ENCODE data around the gene IMPA2. TPM values are rescaled to one million over a fixed set of nuclear protein-coding genes. Genes with fewer than 3 reads are reported as not detected.

The IMPA2 gene
- polyA plus RNA-seq, 1 experiment: 12.8 TPM

DNA sequence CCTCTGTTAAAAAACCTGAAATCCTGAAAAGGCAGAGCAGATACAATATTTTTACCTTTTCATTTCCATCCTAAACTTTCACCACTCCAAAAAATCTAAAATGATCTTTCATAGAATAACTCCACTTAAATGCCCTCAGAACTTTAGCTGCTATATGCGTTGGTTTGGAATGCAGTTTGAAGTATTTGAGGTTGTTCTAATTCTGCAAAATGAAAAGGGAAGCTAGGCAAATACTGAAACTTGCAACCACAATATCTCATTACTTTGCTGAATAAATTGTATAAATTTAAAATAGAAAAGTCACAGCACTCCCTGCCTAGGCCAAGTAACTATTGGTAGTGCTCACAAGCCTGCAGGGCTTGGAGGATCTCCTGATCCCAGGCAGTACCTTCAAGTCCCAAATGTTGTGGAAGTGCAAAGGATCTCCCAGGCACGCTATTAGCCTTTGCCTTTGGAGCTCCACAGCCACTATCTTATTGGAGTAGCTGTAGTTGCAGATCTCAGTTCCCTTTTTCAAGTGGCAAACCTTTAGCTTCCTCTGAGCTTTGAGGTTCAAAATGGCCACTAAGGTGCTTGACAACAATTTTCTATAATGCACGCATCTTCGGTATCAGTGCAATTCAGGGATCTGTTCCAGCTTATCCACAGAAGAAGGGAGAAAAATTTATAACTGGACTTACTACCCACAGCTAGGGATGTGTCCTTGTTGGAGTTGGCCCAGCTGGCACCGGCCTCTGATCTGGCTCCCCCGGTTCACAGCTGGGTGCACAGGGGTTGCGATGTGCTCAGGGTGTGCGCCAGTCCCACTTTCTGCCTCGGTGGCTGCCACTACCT lies 68.9 kb downstream of the IMPA2 start:
- ChIA-PET POLR2A (no interaction called here), CTCF (interaction anchor here (1.0 to 3.2 kb wide), 3 partner anchors 11 to 317 kb away, joined by 3 to 33 read pairs (median 4); no protein-coding TSS in a partner anchor)
- no peaks in the 10 kb centered on the region for H3K27me3 ChIP-seq (ENCODE audit: control insufficient read depth, insufficient read depth, low read length)
- no peaks in the 10 kb centered on the region; the same call in 1 of the 2 replicates for H3K9me3 ChIP-seq (ENCODE audit: control insufficient read depth, insufficient read depth, low read length)
- DNase-seq (ENCODE audit: low read depth, low spot score): no peak
- TF ChIP-seq, protein P1, sequence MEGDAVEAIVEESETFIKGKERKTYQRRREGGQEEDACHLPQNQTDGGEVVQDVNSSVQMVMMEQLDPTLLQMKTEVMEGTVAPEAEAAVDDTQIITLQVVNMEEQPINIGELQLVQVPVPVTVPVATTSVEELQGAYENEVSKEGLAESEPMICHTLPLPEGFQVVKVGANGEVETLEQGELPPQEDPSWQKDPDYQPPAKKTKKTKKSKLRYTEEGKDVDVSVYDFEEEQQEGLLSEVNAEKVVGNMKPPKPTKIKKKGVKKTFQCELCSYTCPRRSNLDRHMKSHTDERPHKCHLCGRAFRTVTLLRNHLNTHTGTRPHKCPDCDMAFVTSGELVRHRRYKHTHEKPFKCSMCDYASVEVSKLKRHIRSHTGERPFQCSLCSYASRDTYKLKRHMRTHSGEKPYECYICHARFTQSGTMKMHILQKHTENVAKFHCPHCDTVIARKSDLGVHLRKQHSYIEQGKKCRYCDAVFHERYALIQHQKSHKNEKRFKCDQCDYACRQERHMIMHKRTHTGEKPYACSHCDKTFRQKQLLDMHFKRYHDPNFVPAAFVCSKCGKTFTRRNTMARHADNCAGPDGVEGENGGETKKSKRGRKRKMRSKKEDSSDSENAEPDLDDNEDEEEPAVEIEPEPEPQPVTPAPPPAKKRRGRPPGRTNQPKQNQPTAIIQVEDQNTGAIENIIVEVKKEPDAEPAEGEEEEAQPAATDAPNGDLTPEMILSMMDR (IDR thresholded peaks at IDR 0.05; ENCODE audit: low read depth, low read length): no peak
- no peak overlapping the region for H3K4me3 ChIP-seq (ENCODE audit: low read depth, low read length)
- no peak overlapping the region for H3K27ac ChIP-seq (ENCODE audit: low read depth, low read length)

DNA sequence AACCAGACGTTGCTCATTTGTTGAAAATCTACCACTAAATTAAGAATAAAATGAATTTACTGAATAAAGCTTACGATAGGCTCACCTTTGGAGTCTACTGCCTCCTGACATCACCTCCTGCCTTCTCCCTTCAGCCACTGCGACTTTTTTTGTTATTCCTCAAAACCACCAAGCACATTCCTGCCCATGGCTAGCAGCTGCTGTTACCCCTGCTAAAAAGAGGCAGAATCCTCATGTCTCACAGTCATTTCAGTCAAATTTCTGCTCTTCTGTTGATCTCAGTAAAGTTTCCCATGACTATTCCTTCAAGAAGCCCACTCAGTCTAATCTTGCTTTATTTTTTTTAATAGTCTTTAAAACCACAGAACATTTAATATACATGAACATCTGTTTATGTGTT lies 71.6 kb downstream of the IMPA2 start:
- no peak overlapping the region for H3K4me3 ChIP-seq (ENCODE audit: low read depth, low read length)
- no peaks in the 10 kb centered on the region; the same call in 1 of the 2 replicates for H3K9me3 ChIP-seq (ENCODE audit: control insufficient read depth, insufficient read depth, low read length)
- POLR2A ChIA-PET: interaction anchor here (0.7 kb wide), 1 partner anchor 70 kb away, joined by 3 read pairs; no protein-coding TSS in a partner anchor
- peaks cover 3% of the 10 kb centered on the region for H3K27me3 ChIP-seq (ENCODE audit: control insufficient read depth, insufficient read depth, low read length)
- TF ChIP-seq, protein P1 (IDR thresholded peaks at IDR 0.05; ENCODE audit: low read depth, low read length): no peak
- CTCF ChIA-PET: interaction anchor here (1.8 to 1.9 kb wide), 2 partner anchors 14 to 114 kb away, joined by 6 to 10 read pairs; no protein-coding TSS in a partner anchor
- DNase-seq (ENCODE audit: low read depth, low spot score): no peak
- H3K27ac ChIP-seq (ENCODE audit: low read depth, low read length): peak overlapping the region; percentile 23

DNA sequence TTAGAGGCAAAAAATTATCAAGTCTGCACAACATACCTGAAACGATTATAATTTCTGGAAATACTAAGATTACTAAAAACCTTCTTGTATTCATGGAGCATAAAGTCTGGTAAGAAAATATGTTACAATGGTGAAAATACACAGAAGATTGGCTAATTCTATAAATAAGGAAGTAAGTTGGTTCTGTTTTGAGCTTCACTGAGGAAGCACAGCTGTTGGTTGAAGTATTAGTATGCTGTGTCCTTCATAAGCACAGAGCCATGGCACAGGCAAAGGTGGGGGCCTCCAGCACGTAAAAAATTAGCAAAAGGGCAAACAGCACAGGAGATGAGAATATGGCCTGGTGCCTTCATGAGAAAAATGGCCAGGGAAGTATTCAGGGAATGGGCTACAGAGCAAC lies 72.0 kb downstream of the IMPA2 start:
- ChIA-PET CTCF (interaction anchor here (0.6 to 1.9 kb wide), 2 partner anchors 115 to 496 kb away, joined by 3 to 6 read pairs; no protein-coding TSS in a partner anchor), POLR2A (no interaction called here)
- Histone ChIP-seq H3K27ac (ENCODE audit: low read depth, low read length) (no peak overlapping the region), H3K9me3 (ENCODE audit: control insufficient read depth, insufficient read depth, low read length) (no peaks in the 10 kb centered on the region; the same call in 1 of the 2 replicates), H3K4me3 (ENCODE audit: low read depth, low read length) (no peak overlapping the region), H3K27me3 (ENCODE audit: control insufficient read depth, insufficient read depth, low read length) (peaks cover 3% of the 10 kb centered on the region)
- TF ChIP-seq, protein P1 (IDR thresholded peaks at IDR 0.05; ENCODE audit: low read depth, low read length): no peak
- no peak for DNase-seq (ENCODE audit: low read depth, low spot score)

DNA sequence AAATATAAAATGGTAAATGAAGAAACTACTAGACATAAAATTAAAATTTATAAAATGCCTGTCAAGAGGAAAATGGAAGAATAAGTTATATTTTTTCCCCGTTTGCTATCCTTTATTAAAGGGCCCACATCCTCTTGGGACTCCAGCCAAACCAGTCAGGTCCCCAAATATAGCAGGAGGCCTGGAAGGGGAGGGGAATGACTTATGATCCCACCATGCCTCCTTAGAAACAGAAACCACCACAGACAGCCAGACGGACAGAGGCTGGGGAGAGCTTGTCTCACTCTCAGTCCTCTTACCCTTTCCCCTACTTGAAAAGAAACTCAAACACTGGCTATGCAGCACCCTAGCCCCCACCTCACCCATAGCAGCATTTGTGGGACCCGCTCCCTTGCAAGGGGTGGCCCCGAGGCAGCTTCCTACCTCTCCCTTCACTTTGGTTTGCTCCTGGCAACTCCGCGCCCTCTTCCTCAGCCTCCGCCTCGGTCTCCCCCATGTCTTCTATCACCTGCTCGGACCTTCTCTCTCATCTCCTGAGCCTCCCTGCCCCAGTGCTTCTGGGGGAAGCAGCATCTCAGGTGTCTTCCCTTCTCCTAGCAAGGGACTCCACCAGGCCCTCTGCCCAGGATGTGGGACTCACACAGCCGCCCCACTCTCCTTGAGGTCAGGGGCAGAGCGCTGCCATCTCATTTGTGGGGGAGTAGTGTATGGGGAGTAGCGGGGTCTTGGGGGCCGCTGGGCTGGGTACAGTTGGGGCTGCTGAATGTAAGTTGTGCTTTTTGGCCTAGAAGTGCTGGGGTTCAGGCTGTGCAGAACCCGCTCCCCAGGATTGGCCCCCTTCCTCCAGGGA lies 75.0 kb downstream of the IMPA2 start:
- ChIA-PET POLR2A (no interaction called here), CTCF (no interaction called here)
- Histone ChIP-seq H3K27ac (ENCODE audit: low read depth, low read length) (no peak overlapping the region), H3K9me3 (ENCODE audit: control insufficient read depth, insufficient read depth, low read length) (no peaks in the 10 kb centered on the region; the same call in 1 of the 2 replicates), H3K27me3 (ENCODE audit: control insufficient read depth, insufficient read depth, low read length) (peaks cover 3% of the 10 kb centered on the region), H3K4me3 (ENCODE audit: low read depth, low read length) (no peak overlapping the region)
- DNase-seq (ENCODE audit: low read depth, low spot score): no peak
- TF ChIP-seq, protein P1 (IDR thresholded peaks at IDR 0.05; ENCODE audit: low read depth, low read length): no peak

Data from AG04450 (cell line).